GM19023 (cell line): Measurements from ENCODE around the gene RASGEF1C.

ENCODE experiments used
- ATAC-seq: cut with Tn5 transposase; IDR thresholded peaks from one replicate; pipeline ENCODE4 v1.9.1; 2021; ENCODE audit warnings: mild to moderate bottlenecking, moderate library complexity; ENCODE audit not compliant: unreplicated experiment

The RASGEF1C gene

DNA sequence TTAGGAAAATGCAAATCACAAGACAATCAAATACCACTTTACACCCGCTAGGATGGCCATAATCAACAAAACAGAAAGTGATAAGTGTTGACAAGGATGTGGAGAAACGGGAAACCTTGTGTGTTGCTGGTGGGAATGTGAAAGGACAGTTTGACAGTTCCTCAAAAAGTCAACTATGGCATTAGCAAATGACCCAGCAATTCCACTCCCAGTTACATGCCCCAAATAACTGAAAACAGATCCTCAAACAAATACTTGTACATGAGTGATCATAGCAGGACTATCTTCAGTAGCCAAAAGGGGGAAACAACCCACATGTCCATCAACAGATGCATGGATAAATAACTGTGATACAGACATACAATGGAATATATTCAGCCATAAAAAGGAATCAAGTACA, 21.2 kb downstream of the RASGEF1C start:
- ATAC-seq = no peak

- ATAC-seq = no peak
These were observed 28.2 kb downstream of the RASGEF1C start for GRCh38 chr5:180180846-180181245.

- no peak for ATAC-seq
These were observed 28.6 kb downstream of the RASGEF1C start for GRCh38 chr5:180180421-180180820.

DNA sequence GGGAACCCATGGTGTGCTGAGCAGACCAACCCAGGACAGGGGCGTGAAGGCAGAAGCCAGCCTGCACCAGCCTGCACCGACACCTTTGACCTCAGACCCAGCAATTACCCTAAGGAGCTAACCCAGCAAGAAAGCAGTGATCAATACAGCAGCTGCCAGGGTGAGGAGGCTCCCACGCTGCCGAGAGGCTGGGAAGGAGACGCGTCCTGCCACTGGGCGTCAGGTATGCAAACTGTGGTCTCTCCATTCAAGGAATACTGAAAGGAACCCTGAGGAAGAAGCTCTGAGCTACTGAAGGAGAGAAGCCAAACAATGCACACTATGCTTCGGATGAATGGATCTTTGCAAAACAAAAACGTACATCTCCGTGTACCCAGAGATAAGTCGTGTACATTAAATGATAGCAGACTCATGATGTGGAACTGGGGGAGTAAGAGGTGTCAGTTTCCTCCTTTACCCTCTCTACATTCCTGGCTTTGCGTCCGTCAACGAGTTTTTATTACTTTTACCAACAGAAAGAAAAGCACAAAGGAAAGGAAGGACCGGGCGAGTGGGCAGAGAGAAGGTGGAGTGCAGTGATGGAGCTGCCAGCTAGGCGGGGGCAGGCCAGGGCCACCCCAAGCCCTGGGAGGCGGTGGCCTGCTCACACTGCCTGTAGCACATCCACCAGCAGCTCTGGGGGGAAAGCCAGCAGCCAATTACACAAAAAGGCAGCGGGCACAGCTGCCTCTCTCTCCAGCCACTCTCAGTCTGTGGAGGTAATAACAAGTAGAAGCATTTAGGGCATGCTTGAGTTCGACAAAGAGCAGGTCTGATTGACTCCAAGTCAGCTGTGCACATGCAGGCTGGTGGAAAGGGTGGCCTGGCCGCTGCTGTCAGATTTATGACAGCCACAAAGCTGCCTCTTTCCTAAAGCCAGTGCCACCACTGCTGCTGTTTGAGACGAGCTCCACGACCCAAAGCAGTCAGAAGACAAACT, 29.3 kb downstream of the RASGEF1C start:
- ATAC-seq = no peak

- no peak for ATAC-seq
These were observed 30.2 kb downstream of the RASGEF1C start for GRCh38 chr5:180178531-180179441.

DNA sequence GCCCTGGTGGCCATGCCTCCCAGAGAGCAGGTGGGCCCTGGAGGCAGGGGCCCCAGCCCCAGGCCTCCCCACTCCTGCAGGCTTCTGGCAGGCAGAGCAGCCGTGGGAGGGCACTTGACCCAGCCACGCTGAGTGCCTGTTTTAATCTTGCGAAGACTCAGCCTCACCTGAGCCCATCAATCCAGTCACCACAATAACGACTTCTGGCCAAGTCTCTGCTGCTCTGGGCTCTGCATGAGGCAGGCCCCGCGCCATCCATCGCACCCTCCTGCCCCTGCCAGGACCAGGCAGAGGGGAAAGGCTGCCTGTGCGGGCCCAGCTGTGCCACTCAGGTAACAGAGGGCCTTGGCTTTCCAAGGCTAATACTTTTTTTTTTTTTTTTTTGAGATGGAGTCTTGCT, 32.8 kb downstream of the RASGEF1C start:
- no peak for ATAC-seq

DNA sequence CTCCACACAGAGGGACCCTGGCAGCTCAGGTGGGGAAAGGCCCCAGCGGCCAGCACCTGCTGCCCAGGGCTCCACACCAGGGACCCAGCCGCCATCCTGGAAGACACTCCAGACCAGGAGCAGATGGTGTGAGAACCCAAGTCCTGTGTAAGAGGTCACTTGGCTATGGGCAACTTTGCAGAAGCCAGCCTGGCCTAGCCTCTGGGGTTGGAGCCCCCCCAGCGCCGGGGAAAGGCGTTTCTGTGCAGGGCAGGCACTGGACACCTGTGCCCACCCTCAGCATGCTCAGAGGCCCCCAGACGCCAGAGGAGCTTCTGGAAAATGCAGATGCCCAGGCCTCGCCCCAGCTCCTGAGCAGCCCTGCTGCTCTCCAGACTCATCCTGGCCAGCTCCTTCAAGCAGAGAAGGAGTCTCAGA, 34.0 kb downstream of the RASGEF1C start:
- no peak for ATAC-seq

DNA sequence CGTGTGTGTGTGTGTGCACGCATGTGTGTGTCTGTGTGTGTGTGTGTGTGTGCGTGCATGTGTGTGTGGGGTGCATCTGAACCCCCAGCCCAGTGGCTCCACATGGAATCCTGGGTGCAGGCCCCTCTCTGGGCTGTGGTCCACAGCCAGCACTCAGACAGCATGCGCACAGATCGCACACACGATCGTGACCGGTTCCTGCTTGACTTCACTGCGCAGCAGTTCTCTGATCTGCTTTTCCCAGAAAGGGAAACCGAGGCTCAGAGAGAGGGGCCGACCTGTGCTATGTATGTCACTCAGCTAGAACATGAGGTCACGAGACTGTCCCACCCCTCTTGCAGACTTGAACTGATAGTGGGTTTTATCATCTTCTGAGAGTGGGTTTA, 34.4 kb downstream of the RASGEF1C start:
- ATAC-seq = no peak

GRCh38 chr5:180173875-180174586, 35.0 kb downstream of the RASGEF1C start:
- no peak for ATAC-seq

DNA sequence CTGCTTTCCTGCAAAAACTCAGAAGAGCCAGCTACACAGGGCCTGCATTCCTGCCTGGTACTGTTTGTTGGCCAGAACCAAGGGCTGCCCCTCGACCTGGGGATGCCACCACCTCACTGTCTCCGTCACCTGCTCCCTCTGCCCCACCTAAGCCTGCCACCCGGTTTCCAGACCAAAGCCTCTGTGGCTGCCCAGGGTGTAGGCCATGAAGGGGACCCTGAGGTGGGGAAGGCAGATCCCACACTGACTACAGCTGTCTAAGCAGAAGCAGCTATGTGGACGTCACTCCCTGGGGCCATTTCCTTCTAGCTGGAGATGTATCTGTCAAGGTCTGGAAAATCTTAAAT, 35.8 kb downstream of the RASGEF1C start:
- ATAC-seq = no peak

DNA sequence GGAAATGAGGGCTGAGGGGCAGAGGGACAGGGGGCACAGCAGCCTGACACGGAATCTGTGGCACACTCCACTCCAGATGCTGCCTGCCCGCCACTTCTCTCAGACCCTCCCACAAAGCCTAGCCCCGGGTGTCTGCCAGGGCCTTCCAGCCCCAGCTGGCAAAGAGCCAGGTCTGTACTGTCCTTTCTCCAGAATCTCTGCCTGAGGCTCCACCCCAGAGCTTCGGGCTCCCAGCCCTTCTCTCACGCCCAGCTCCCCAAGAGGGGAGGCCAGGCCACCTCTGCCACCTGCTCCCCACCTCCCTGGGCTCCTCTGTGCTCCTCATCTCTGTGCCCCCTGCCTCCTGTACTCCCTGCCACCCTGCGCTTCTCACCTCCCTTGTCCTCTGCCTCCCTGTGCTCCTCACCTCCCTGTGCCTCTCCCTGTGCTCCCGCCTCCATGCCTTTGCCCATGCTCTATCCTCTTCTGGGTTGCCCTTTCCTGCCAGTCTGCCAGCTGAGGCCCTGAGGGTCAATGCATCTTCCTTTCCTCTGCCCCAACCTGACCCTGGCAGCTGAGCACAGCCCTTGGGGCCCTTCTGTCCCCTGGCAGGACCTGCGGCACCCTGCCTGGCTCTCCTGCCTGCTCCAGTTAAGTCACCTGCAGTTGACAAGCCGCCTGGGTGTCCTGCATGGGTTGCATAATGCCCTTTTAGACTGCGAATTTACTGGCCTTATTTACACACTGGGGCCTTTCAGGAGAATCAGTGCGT, 36.4 kb downstream of the RASGEF1C start:
- ATAC-seq = no peak

DNA sequence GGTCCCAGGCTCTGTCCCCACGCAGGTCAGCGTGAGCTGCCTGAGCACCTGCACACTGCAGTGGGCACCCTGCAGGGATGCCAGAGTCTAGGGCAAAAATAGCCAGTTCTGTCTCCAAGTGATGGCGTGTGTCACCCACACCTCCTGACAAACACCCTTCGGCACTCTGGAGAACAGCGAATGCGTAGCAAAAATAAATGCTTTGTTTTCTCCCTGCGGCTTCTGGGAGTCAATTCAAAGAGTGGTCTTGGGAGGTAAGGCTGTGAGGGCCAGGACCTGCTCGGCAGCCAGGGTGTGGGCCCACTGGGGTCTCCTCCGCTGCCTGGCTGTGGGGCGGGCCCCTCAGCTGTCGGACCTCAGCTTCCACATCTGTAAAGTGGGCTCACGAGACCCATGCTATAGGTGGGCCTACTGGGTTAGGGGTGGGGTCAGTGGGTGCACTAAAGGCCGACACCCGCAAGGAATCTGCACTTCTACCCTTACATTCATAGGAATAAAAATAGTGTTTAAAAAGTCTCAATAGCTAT, 37.4 kb downstream of the RASGEF1C start:
- no peak for ATAC-seq

DNA sequence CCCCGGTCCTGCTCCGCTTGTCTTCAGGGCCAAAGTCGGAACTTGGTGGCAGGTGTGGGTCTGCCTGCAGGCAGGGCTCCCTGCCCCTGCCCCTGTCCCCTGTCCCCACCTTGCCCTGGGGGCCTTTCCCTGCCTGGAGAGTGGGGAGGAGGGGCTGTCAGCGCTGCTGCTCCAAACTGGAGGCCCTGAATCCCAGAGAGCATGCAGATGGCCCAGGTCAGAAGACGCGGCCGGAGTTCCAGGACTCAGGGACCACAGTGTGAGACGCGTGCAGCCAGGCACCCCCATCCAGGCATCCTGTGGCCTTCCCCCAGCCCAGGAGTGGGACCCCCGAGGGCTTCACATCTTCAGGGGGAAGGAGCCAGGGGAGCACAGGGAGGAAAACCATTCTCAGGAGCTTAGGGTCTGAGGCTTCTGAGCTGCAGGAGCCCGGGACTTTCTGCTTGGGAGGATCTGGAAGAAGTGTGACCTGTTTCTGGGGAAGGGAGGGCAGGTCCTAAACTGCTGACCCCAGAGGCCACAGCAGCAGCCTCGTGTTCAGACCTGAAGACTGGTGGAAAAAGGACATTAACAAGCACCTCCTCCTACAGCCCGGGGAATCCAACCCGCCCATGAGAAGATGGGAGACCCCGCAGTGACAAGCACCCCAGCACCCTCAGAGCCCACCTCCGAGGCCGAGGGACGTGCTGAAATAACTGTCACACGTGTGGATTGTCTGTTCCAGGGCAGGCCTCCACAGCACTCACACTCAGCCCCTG, 38.0 kb downstream of the RASGEF1C start:
- no peak for ATAC-seq

- no peak for ATAC-seq
These were observed 38.8 kb downstream of the RASGEF1C start for GRCh38 chr5:180170106-180170809.

- no peak for ATAC-seq
These were observed 39.5 kb downstream of the RASGEF1C start for GRCh38 chr5:180169248-180170105.

GRCh38 chr5:180168758-180169157, 40.3 kb downstream of the RASGEF1C start:
- no peak for ATAC-seq

- no peak for ATAC-seq
These were observed 42.8 kb downstream of the RASGEF1C start for GRCh38 chr5:180166176-180166575.

GRCh38 chr5:180162304-180162661, 46.7 kb downstream of the RASGEF1C start:
- ATAC-seq = no peak
